Dendritic cell treated with granulocyte-macrophage colony-stimulating factor and Interleukin-4, amounts not matched to agents 40 ng/mL and 50 ng/mL, for 4 days (primary cell): Measurements from ENCODE around the gene ZFP62.
A peak's percentile ranks its signal among the peaks of the same experiment; 100 is the strongest.

ENCODE experiments used
- H3K27ac Mint-ChIP-seq: one replicate; pipeline ENCODE4 v1.8.0; 2022; ENCODE audit warnings: mild to moderate bottlenecking, mixed read lengths
- H3K27me3 Mint-ChIP-seq: one replicate; pipeline ENCODE4 v1.8.0; 2022; ENCODE audit warnings: mild to moderate bottlenecking, mixed read lengths
- H3K36me3 Mint-ChIP-seq: one replicate; pipeline ENCODE4 v1.8.0; 2022; ENCODE audit warnings: low read depth, mixed read lengths
- H3K4me1 Mint-ChIP-seq: one replicate; pipeline ENCODE4 v1.8.0; 2022; ENCODE audit warnings: low read depth, mixed read lengths
- H3K4me3 Mint-ChIP-seq: one replicate; pipeline ENCODE4 v1.8.0; 2022; ENCODE audit warnings: mild to moderate bottlenecking, moderate library complexity, mixed read lengths
- H3K9me3 Mint-ChIP-seq: one replicate; pipeline ENCODE4 v1.8.0; 2022; ENCODE audit warnings: mixed read lengths
- intact Hi-C: fragments of 100-400 bp; cut with micrococcal nuclease; formaldehyde crosslinking; loops from one replicate; pipeline ENCODE4 v1.15.0; 2022

Gene ZFP62

GRCh38 chr5:180874804-180875582 is 13.9 kb upstream of the ZFP62 start:
- Mint-ChIP-seq H3K27me3 (peaks cover 12% of the 10 kb centered on the region), H3K27ac (no peak overlapping the region), H3K36me3 (no peaks in the 10 kb centered on the region), H3K4me1 (peaks cover 30% of the 10 kb centered on the region), H3K4me3 (no peak overlapping the region), H3K9me3 (peaks cover 9% of the 10 kb centered on the region)
- intact Hi-C loops: loop anchor here (5.0 kb wide), 2 partner anchors 282 to 387 kb away; partner anchors contain the start of gene TRIM52

GRCh38 chr5:180873615-180874520 is 12.8 kb upstream of the ZFP62 start:
- H3K4me1 Mint-ChIP-seq: peaks cover 32% of the 10 kb centered on the region
- no peaks in the 10 kb centered on the region for H3K36me3 Mint-ChIP-seq
- H3K4me3 Mint-ChIP-seq: no peak overlapping the region
- H3K9me3 Mint-ChIP-seq: peaks cover 9% of the 10 kb centered on the region
- intact Hi-C loops: loop anchor here (5.0 kb wide), 2 partner anchors 283 to 388 kb away; partner anchors contain the start of gene TRIM52
- peaks cover 7% of the 10 kb centered on the region for H3K27me3 Mint-ChIP-seq
- H3K27ac Mint-ChIP-seq: peak overlapping the region; percentile 94

GRCh38 chr5:180872419-180872818 is 11.3 kb upstream of the ZFP62 start:
- Mint-ChIP-seq H3K9me3 (no peaks in the 10 kb centered on the region), H3K27me3 (peaks cover 7% of the 10 kb centered on the region), H3K4me3 (no peak overlapping the region), H3K36me3 (no peaks in the 10 kb centered on the region), H3K27ac (peak overlapping the region; percentile 94), H3K4me1 (peaks cover 40% of the 10 kb centered on the region)
- intact Hi-C loops: loop anchor here (5.0 kb wide), 2 partner anchors 285 to 390 kb away; partner anchors contain the start of gene TRIM52

GRCh38 chr5:180870276-180871068 is 9.4 kb upstream of the ZFP62 start:
- peaks cover 40% of the 10 kb centered on the region for H3K4me1 Mint-ChIP-seq
- H3K27ac Mint-ChIP-seq: no peak overlapping the region
- H3K27me3 Mint-ChIP-seq: peaks cover 13% of the 10 kb centered on the region
- H3K4me3 Mint-ChIP-seq: no peak overlapping the region
- H3K36me3 Mint-ChIP-seq: no peaks in the 10 kb centered on the region
- intact Hi-C loops: loop anchor here (5.0 kb wide), 2 partner anchors 287 to 392 kb away; partner anchors contain the start of gene TRIM52
- H3K9me3 Mint-ChIP-seq: no peaks in the 10 kb centered on the region

GRCh38 chr5:180869587-180869986 is 8.5 kb upstream of the ZFP62 start:
- H3K36me3 Mint-ChIP-seq: no peaks in the 10 kb centered on the region
- intact Hi-C loops: loop anchor here (5.0 kb wide), 1 partner anchor 82 kb away; no protein-coding TSS in a partner anchor
- no peak overlapping the region for H3K27ac Mint-ChIP-seq
- peaks cover 32% of the 10 kb centered on the region for H3K4me1 Mint-ChIP-seq
- H3K9me3 Mint-ChIP-seq: no peaks in the 10 kb centered on the region
- no peak overlapping the region for H3K4me3 Mint-ChIP-seq
- H3K27me3 Mint-ChIP-seq: peaks cover 13% of the 10 kb centered on the region

- intact Hi-C loops: loop anchor here (5.0 kb wide), 1 partner anchor 82 kb away; no protein-coding TSS in a partner anchor
Measured at GRCh38 chr5:180868960-180869359, 7.9 kb upstream of the ZFP62 start.

GRCh38 chr5:180866985-180867384 is 5.9 kb upstream of the ZFP62 start:
- intact Hi-C loops: loop anchor here (5.0 kb wide), 1 partner anchor 80 kb away; no protein-coding TSS in a partner anchor
- H3K9me3 Mint-ChIP-seq: no peaks in the 10 kb centered on the region
- H3K36me3 Mint-ChIP-seq: no peaks in the 10 kb centered on the region
- no peak overlapping the region for H3K4me3 Mint-ChIP-seq
- H3K27me3 Mint-ChIP-seq: peaks cover 13% of the 10 kb centered on the region
- peaks cover 10% of the 10 kb centered on the region for H3K4me1 Mint-ChIP-seq
- H3K27ac Mint-ChIP-seq: no peak overlapping the region

More at GRCh38 chr5:180868960-180869359, 7.9 kb upstream of the ZFP62 start:
- H3K36me3 Mint-ChIP-seq: no peaks in the 10 kb centered on the region
- peaks cover 26% of the 10 kb centered on the region for H3K4me1 Mint-ChIP-seq
- peaks cover 13% of the 10 kb centered on the region for H3K27me3 Mint-ChIP-seq
- no peaks in the 10 kb centered on the region for H3K9me3 Mint-ChIP-seq
- H3K4me3 Mint-ChIP-seq: no peak overlapping the region
- no peak overlapping the region for H3K27ac Mint-ChIP-seq

GRCh38 chr5:180865981-180866695 is 5.1 kb upstream of the ZFP62 start:
- Mint-ChIP-seq H3K27ac (no peak overlapping the region), H3K27me3 (peaks cover 13% of the 10 kb centered on the region), H3K36me3 (peaks cover 4% of the 10 kb centered on the region), H3K4me1 (peaks cover 10% of the 10 kb centered on the region), H3K4me3 (no peak overlapping the region), H3K9me3 (no peaks in the 10 kb centered on the region)
- intact Hi-C loops: loop anchor here (5.0 kb wide), 1 partner anchor 79 kb away; no protein-coding TSS in a partner anchor

- H3K9me3 Mint-ChIP-seq: no peaks in the 10 kb centered on the region
- H3K27ac Mint-ChIP-seq: no peak overlapping the region
Measured at GRCh38 chr5:180862645-180863044, 1.6 kb upstream of the ZFP62 start.

GRCh38 chr5:180860273-180860886 is 696 bp downstream of the ZFP62 start:
- Mint-ChIP-seq H3K4me3 (peak overlapping the region; percentile 91), H3K4me1 (peaks cover 24% of the 10 kb centered on the region), H3K27me3 (no peaks in the 10 kb centered on the region), H3K27ac (peak overlapping the region; percentile 88), H3K9me3 (no peaks in the 10 kb centered on the region), H3K36me3 (peaks cover 33% of the 10 kb centered on the region)
- intact Hi-C loops: loop anchor here (2.0 to 5.0 kb wide), 4 partner anchors 30 to 382 kb away; partner anchors contain the start of genes MGAT1 and RACK1

More at GRCh38 chr5:180862645-180863044, 1.6 kb upstream of the ZFP62 start:
- Mint-ChIP-seq H3K4me1 (peaks cover 22% of the 10 kb centered on the region), H3K4me3 (no peak overlapping the region), H3K36me3 (peaks cover 10% of the 10 kb centered on the region), H3K27me3 (peaks cover 9% of the 10 kb centered on the region)
- intact Hi-C loops: loop anchor here (5.0 kb wide), 3 partner anchors 45 to 380 kb away; partner anchors contain the start of genes MGAT1 and RACK1

GRCh38 chr5:180858586-180858985 is 2.5 kb downstream of the ZFP62 start:
- peaks cover 29% of the 10 kb centered on the region for H3K4me1 Mint-ChIP-seq
- no peak overlapping the region for H3K4me3 Mint-ChIP-seq
- no peak overlapping the region for H3K27ac Mint-ChIP-seq

GRCh38 chr5:180853848-180854176 is 7.3 kb downstream of the ZFP62 start:
- no peaks in the 10 kb centered on the region for H3K27me3 Mint-ChIP-seq
- intact Hi-C loops: no loop called here
- H3K4me1 Mint-ChIP-seq: peaks cover 18% of the 10 kb centered on the region
- no peak overlapping the region for H3K27ac Mint-ChIP-seq
- peaks cover 85% of the 10 kb centered on the region for H3K36me3 Mint-ChIP-seq
- H3K4me3 Mint-ChIP-seq: no peak overlapping the region
- H3K9me3 Mint-ChIP-seq: peaks cover 53% of the 10 kb centered on the region

More at GRCh38 chr5:180858586-180858985, 2.5 kb downstream of the ZFP62 start:
- Mint-ChIP-seq H3K27me3 (no peaks in the 10 kb centered on the region), H3K9me3 (peaks cover 10% of the 10 kb centered on the region), H3K36me3 (peaks cover 51% of the 10 kb centered on the region)
- intact Hi-C loops: no loop called here
